Activated CD8-positive, alpha-beta memory T cell treated with anti-CD3 and anti-CD28 coated beads, Interleukin-2, amount 50 U/mL, for 1 hour (primary cell): ENCODE results near the gene SLC25A17.

Experiments
- DNase-seq: peaks from one replicate; pipeline ENCODE4 v3.0.0-alpha.2; 2020; ENCODE audit errors: extremely low read depth

Gene SLC25A17

GRCh38 chr22:40758390-40758789 lies 60.8 kb downstream of the SLC25A17 start:
- no peak for DNase-seq

GRCh38 chr22:40757071-40757470 lies 62.1 kb downstream of the SLC25A17 start:
- no peak for DNase-seq

- no peak for DNase-seq
Observed at GRCh38 chr22:40753114-40753513, 66.0 kb downstream of the SLC25A17 start.

GRCh38 chr22:40751250-40751649 lies 67.9 kb downstream of the SLC25A17 start:
- no peak for DNase-seq

- no peak for DNase-seq
Observed at GRCh38 chr22:40749829-40750228, 69.3 kb downstream of the SLC25A17 start.

- DNase-seq, result no peak
Observed at GRCh38 chr22:40748388-40749355, 70.5 kb downstream of the SLC25A17 start.

- no peak for DNase-seq
Observed at GRCh38 chr22:40747361-40747760, 71.8 kb downstream of the SLC25A17 start.

GRCh38 chr22:40746428-40747220 lies 72.5 kb downstream of the SLC25A17 start:
- no peak for DNase-seq

- DNase-seq, result no peak
Observed at GRCh38 chr22:40743768-40744167, 75.4 kb downstream of the SLC25A17 start.

- no peak for DNase-seq
Observed at GRCh38 chr22:40741116-40741515, 78.0 kb downstream of the SLC25A17 start.

GRCh38 chr22:40739721-40740120 lies 79.4 kb downstream of the SLC25A17 start:
- DNase-seq, result no peak

- DNase-seq, result no peak
Observed at GRCh38 chr22:40733919-40734318, 85.2 kb downstream of the SLC25A17 start.

GRCh38 chr22:40732999-40733292 lies 86.2 kb downstream of the SLC25A17 start:
- no peak for DNase-seq

GRCh38 chr22:40729284-40729683 lies 89.9 kb downstream of the SLC25A17 start:
- DNase-seq, result no peak

- DNase-seq, result peak; percentile 29
Observed at GRCh38 chr22:40728731-40729189, 90.4 kb downstream of the SLC25A17 start.

- DNase-seq, result no peak
Observed at GRCh38 chr22:40727964-40728615, 91.1 kb downstream of the SLC25A17 start.

- DNase-seq, result no peak
Observed at GRCh38 chr22:40727070-40727963, 91.8 kb downstream of the SLC25A17 start.

GRCh38 chr22:40726514-40726913 lies 92.6 kb downstream of the SLC25A17 start:
- no peak for DNase-seq

GRCh38 chr22:40723396-40723933 lies 95.7 kb downstream of the SLC25A17 start:
- DNase-seq, result no peak

- DNase-seq, result no peak
Observed at GRCh38 chr22:40721266-40721665, 97.9 kb downstream of the SLC25A17 start.
